ENCODE results near the gene TBPL2.

Gene TBPL2

DNA sequence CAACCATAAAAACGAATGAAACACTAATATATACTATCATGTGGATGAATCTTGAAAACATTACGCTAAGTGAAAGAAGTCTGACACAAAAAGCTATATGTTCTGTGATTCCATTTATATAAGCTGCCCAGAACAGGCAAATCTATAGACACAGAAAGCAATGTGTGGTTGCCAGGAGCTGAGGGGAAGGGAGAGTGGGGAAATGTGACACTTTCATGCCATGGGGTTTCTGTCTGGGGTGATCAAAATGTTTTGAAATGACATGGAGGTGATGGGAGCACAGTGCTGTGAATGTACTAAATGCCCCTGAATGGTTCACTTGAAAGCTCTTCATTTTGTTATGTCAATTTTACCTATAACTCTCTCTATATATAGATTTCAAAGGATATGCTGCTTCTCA lies 58.9 kb downstream of the TBPL2 start:
- Histone ChIP-seq H3K9me3 (ENCODE audit: control insufficient read depth, insufficient read depth, low read depth, low read length) (no peaks in the 10 kb centered on the region), H3K4me1 (ENCODE audit: control insufficient read depth, insufficient read depth, low read length) (peaks cover 2% of the 10 kb centered on the region; the same call in 1 of the 2 replicates), H3K36me3 (ENCODE audit: control insufficient read depth in 2 of 2, insufficient read depth in 1 of 2, low read length in 2 of 2) (peaks cover 25 to 55% of the 10 kb centered on the region in 2 experiments), H3K27ac (ENCODE audit: extremely low read depth, low read depth, low read length) (no peak overlapping the region), H3K4me3 (ENCODE audit: low read depth, low read length) (no peak overlapping the region)
- TF ChIP-seq ZBTB7A (tag by site-specific recombination; IDR thresholded peaks at IDR 0.05; ENCODE audit: low read depth) (no peak), ZNF23 (tag by site-specific recombination; IDR thresholded peaks at IDR 0.05; ENCODE audit: borderline replicate concordance) (no peak), ZNF223 (tag by site-specific recombination; IDR thresholded peaks at IDR 0.05) (no peak), ZNF221 (tag by site-specific recombination; IDR thresholded peaks at IDR 0.05; ENCODE audit: borderline replicate concordance) (no peak), ZNF391 (tag by site-specific recombination; IDR thresholded peaks at IDR 0.05; ENCODE audit: borderline replicate concordance, low read depth) (no peak), ZNF529 (tag by site-specific recombination; IDR thresholded peaks at IDR 0.05; ENCODE audit: insufficient replicate concordance) (no peak), ZNF274 (IDR thresholded peaks at IDR 0.05; ENCODE audit: low read length) (no peak), ZNF274 (tag by site-specific recombination; IDR thresholded peaks at IDR 0.05; ENCODE audit: borderline replicate concordance) (no peak), ZNF776 (tag by site-specific recombination; IDR thresholded peaks at IDR 0.05; ENCODE audit: borderline replicate concordance) (no peak), ZNF544 (tag by site-specific recombination; IDR thresholded peaks at IDR 0.05) (no peak), ZNF488 (tag by site-specific recombination; IDR thresholded peaks at IDR 0.05) (no peak), ZSCAN4 (tag by site-specific recombination; IDR thresholded peaks at IDR 0.05) (no peak), ZIC2 (tag by site-specific recombination; IDR thresholded peaks at IDR 0.05) (no peak), ZNF621 (tag by site-specific recombination; IDR thresholded peaks at IDR 0.05) (no peak), ZBTB1 (tag by site-specific recombination; IDR thresholded peaks at IDR 0.05) (no peak)
- ChIA-PET CTCF (interaction anchor here (1.4 kb wide), 1 partner anchor 27 kb away, joined by 5 read pairs; no protein-coding TSS in a partner anchor), POLR2A (no interaction called here)

- CTCF ChIA-PET = interaction anchor here (1.4 kb wide), 1 partner anchor 27 kb away, joined by 5 read pairs; no protein-coding TSS in a partner anchor
- POLR2A ChIA-PET = no interaction called here
- Histone ChIP-seq H3K9me3 (ENCODE audit: control insufficient read depth, insufficient read depth, low read depth, low read length) (no peaks in the 10 kb centered on the region), H3K4me1 (ENCODE audit: control insufficient read depth, insufficient read depth, low read length) (no peaks in the 10 kb centered on the region), H3K27ac (ENCODE audit: extremely low read depth, low read depth, low read length) (no peak overlapping the region), H3K36me3 (ENCODE audit: control insufficient read depth in 2 of 2, insufficient read depth in 1 of 2, low read length in 2 of 2) (peaks cover 25 to 60% of the 10 kb centered on the region in 2 experiments), H3K4me3 (ENCODE audit: low read depth, low read length) (no peak overlapping the region)
- no peak for TF ChIP-seq ZNF501 (tag by site-specific recombination; IDR thresholded peaks at IDR 0.05)
- no peak for TF ChIP-seq ZNF121 (tag by site-specific recombination; IDR thresholded peaks at IDR 0.05)
- no peak for TF ChIP-seq REPIN1 (tag by site-specific recombination; IDR thresholded peaks at IDR 0.05; ENCODE audit: low read depth)
- TF ChIP-seq ZNF184 (tag by site-specific recombination; IDR thresholded peaks at IDR 0.05) = no peak
- no peak for TF ChIP-seq SP3 (tag by site-specific recombination; IDR thresholded peaks at IDR 0.05)
- TF ChIP-seq KLF7 (tag by site-specific recombination; IDR thresholded peaks at IDR 0.05; ENCODE audit: borderline replicate concordance) = no peak
- no peak for TF ChIP-seq ZNF488 (tag by site-specific recombination; IDR thresholded peaks at IDR 0.05)
- TF ChIP-seq ZSCAN16 (tag by site-specific recombination; IDR thresholded peaks at IDR 0.05) = no peak
- no peak for TF ChIP-seq KLF8 (tag by site-specific recombination; IDR thresholded peaks at IDR 0.05)
- no peak for TF ChIP-seq ZNF394 (tag by site-specific recombination; IDR thresholded peaks at IDR 0.05; ENCODE audit: borderline replicate concordance)
- TF ChIP-seq ZFP69B (tag by site-specific recombination; IDR thresholded peaks at IDR 0.05) = no peak
- no peak for TF ChIP-seq SP2 (tag by site-specific recombination; IDR thresholded peaks at IDR 0.05)
- no peak for TF ChIP-seq KLF16 (tag by site-specific recombination; IDR thresholded peaks at IDR 0.05)
- TF ChIP-seq SCRT2 (tag by site-specific recombination; IDR thresholded peaks at IDR 0.05) = no peak
- TF ChIP-seq ZNF677 (tag by site-specific recombination; IDR thresholded peaks at IDR 0.05) = no peak
- no peak for TF ChIP-seq ZNF274 (IDR thresholded peaks at IDR 0.05; ENCODE audit: low read length)
- no peak for TF ChIP-seq ZNF274 (tag by site-specific recombination; IDR thresholded peaks at IDR 0.05; ENCODE audit: borderline replicate concordance)
- no peak for TF ChIP-seq ZNF658 (tag by site-specific recombination; IDR thresholded peaks at IDR 0.05)
- TF ChIP-seq ZNF830 (tag by site-specific recombination; IDR thresholded peaks at IDR 0.05; ENCODE audit: low read depth) = no peak
- no peak for TF ChIP-seq ZNF280C (tag by site-specific recombination; IDR thresholded peaks at IDR 0.05)
- no peak for TF ChIP-seq ZNF510 (tag by site-specific recombination; IDR thresholded peaks at IDR 0.05; ENCODE audit: insufficient replicate concordance)
Observed at GRCh38 chr14:55381040-55381439, 59.4 kb downstream of the TBPL2 start.
